Right atrium auricular region (tissue), 2 donors: Measurements from ENCODE around the gene SLIT3. TPM values are rescaled to one million over a fixed set of nuclear protein-coding genes. Genes with fewer than 3 reads are reported as not detected.
A peak's percentile ranks its signal among the peaks of the same experiment; 100 is the strongest.

Source experiments
- DNase-seq: peaks from one replicate; pipeline ENCODE4 v3.0.0-alpha.2; 2019; ENCODE audit warnings: low spot score
- H3K27ac ChIP-seq, 2 donors: fragments of 200-600 bp; sonication (generic); 1 replicate in 1 of 2; 2 replicates in 1 of 2; pipeline ENCODE4 v1.5.1; 2016 to 2019
- H3K27me3 ChIP-seq, 2 donors: fragments of 200-600 bp; sonication (generic); one replicate each; pipeline versions ENCODE4 v1.5.1 to v1.6.0; 2017 to 2019
- H3K36me3 ChIP-seq: fragments of 200-600 bp; sonication (generic); one replicate; pipeline ENCODE4 v1.5.1; 2016
- H3K4me1 ChIP-seq, 2 donors: fragments of 200-600 bp; sonication (generic); one replicate each; pipeline versions ENCODE4 v1.5.1 to v1.6.0; 2017 to 2019
- H3K4me3 ChIP-seq, 2 donors: fragments of 200-600 bp; sonication (generic); 1 replicate in 1 of 2; 2 replicates in 1 of 2; pipeline ENCODE4 v1.5.1; 2017 to 2019; ENCODE audit warnings: mild to moderate bottlenecking in 1 of 2, moderate library complexity in 1 of 2
- H3K9me3 ChIP-seq, 2 donors: fragments of 200-600 bp; sonication (generic); one replicate each; pipeline ENCODE4 v1.5.1; 2019
- CTCF ChIP-seq, 2 donors: fragments of 200-600 bp; sonication (generic); IDR thresholded peaks; one replicate each; pipeline ENCODE4 v1.5.1; 2019; ENCODE audit warnings: antibody characterized with exemption in 2 of 2
- total RNA-seq, 2 donors: library from RNA; depleted of rRNA; stranded (reverse); fragments of >200 nt; gene quantifications; one replicate each; pipeline ENCODE4 v1.1.0, GENCODE V29; 2016

The SLIT3 gene
- total RNA-seq, 2 donors from 2014 or later = 66.1 to 85.8 TPM

DNA sequence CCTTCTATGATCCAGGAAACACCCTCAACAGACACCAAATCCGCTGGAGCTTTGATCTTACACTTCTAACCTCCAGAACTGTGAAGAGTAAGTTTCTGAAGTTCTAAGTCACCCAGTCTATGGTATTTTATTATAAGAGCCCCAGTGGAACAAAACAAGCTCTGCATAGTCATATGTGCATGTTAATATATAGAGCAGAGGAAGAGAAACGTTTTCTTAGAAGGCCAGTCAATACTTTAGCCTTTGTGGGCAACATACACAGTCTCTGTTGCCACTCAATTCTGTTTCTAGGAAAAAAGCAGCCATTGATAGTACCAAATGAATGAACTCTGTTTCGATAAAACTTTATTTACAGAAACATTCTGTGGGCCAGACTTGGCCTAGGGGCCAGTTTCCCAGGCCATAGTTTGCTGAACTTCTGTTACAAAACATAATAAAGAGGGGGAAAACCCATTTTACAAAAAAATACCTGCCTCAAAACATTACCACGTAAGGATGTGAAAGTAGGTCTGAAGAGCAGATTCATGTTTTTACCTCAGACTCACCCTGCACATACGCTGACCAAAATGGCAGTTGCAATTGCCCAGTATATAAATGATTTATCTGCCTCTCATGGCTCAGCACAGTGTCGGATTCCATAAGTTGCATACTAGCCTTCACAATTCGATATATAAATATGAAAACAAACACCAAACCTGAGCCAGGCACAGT, 350.5 kb downstream of the SLIT3 start:
- no peaks in the 10 kb centered on the region for H3K9me3 ChIP-seq
- TF ChIP-seq CTCF (IDR thresholded peaks at IDR 0.05) = no peak
- H3K36me3 ChIP-seq = no peaks in the 10 kb centered on the region
- H3K27ac ChIP-seq = no peak overlapping the region
- H3K27me3 ChIP-seq = no peaks in the 10 kb centered on the region
- DNase-seq = no peak
- H3K4me3 ChIP-seq = no peak overlapping the region
- H3K4me1 ChIP-seq = peaks cover 0 to 10% of the 10 kb centered on the region in 2 donors

GRCh38 chr5:168948746-168949145, 352.2 kb downstream of the SLIT3 start:
- peaks cover 0 to 24% of the 10 kb centered on the region in 2 donors for H3K4me1 ChIP-seq
- no peak overlapping the region for H3K27ac ChIP-seq
- TF ChIP-seq CTCF (IDR thresholded peaks at IDR 0.05) = no peak
- no peaks in the 10 kb centered on the region for H3K27me3 ChIP-seq
- H3K9me3 ChIP-seq = no peaks in the 10 kb centered on the region
- DNase-seq = no peak
- H3K4me3 ChIP-seq = no peak overlapping the region
- H3K36me3 ChIP-seq = no peaks in the 10 kb centered on the region

- Histone ChIP-seq H3K36me3 (no peaks in the 10 kb centered on the region), H3K9me3 (no peaks in the 10 kb centered on the region), H3K4me3 (no peak overlapping the region), H3K27me3 (no peaks in the 10 kb centered on the region), H3K27ac (peak overlapping the region in 1 of 2 donors; percentile 3), H3K4me1 (peaks cover 0 to 27% of the 10 kb centered on the region in 2 donors)
- DNase-seq = no peak
- TF ChIP-seq CTCF (IDR thresholded peaks at IDR 0.05) = peak; percentile 64 to 84
Observed at GRCh38 chr5:168947212-168947868, 353.6 kb downstream of the SLIT3 start.

DNA sequence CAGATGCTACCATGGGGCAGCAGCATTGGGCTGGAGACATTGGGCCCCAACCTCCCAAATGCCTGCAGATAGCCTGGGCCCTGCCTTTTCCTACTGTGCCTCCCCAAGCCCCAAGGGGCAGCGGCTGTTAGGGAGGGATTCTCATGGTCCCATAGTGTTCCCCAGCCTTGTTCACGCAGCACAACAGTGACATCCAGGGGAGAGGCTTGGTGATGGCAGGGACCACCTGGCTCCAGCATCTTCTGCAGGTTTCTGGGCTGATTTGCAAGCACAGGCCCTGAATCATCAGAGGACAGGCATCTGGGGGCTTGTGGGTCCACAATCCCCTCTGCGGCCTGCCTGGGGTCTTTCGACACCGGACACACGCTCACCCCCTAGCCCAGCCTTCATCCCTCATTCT, 354.6 kb downstream of the SLIT3 start:
- no peak for DNase-seq
- H3K4me3 ChIP-seq = no peak overlapping the region
- H3K27ac ChIP-seq = no peak overlapping the region
- TF ChIP-seq CTCF (IDR thresholded peaks at IDR 0.05) = peak in 1 of 2 donors; percentile 56
- H3K9me3 ChIP-seq = no peaks in the 10 kb centered on the region
- H3K27me3 ChIP-seq = no peaks in the 10 kb centered on the region
- H3K36me3 ChIP-seq = no peaks in the 10 kb centered on the region
- H3K4me1 ChIP-seq = peaks cover 0 to 27% of the 10 kb centered on the region in 2 donors

GRCh38 chr5:168944004-168944403, 356.9 kb downstream of the SLIT3 start:
- H3K4me1 ChIP-seq = peaks cover 0 to 27% of the 10 kb centered on the region in 2 donors
- DNase-seq = no peak
- no peak overlapping the region for H3K4me3 ChIP-seq

More at GRCh38 chr5:168944004-168944403, 356.9 kb downstream of the SLIT3 start:
- TF ChIP-seq CTCF (IDR thresholded peaks at IDR 0.05) = no peak
- H3K27ac ChIP-seq = peak overlapping the region in 1 of 2 donors; percentile 55
- H3K27me3 ChIP-seq = no peaks in the 10 kb centered on the region
- no peaks in the 10 kb centered on the region for H3K9me3 ChIP-seq
- no peaks in the 10 kb centered on the region for H3K36me3 ChIP-seq
